K562 (cell line): ENCODE data around the gene LRP2. TPM values are rescaled to one million over a fixed set of nuclear protein-coding genes. Genes with fewer than 3 reads are reported as not detected.

Source experiments
- ARHGAP35 ChIP-seq: fragments of 450-650 bp; IDR thresholded peaks from 2 replicates; pipeline ENCODE4 v1.6.1; 2018; ENCODE audit not compliant: partially characterized antibody
- CEBPB ChIP-seq: fragments of 450-650 bp; IDR thresholded peaks from 2 replicates; pipeline ENCODE4 v1.6.1; 2016; ENCODE audit warnings: missing genetic modification characterization, missing compliant biosample characterization
- HNRNPUL1 ChIP-seq: fragments of 200-400 bp; formaldehyde crosslinking; IDR thresholded peaks from 2 replicates; pipeline ENCODE4 v1.6.1; 2017; ENCODE audit warnings: low read length
- OTX1 ChIP-seq: fragments of 450-650 bp; formaldehyde crosslinking; IDR thresholded peaks from 2 replicates; pipeline ENCODE4 v1.4.0; 2022; ENCODE audit warnings: mild to moderate bottlenecking
- PHF8 ChIP-seq: fragments of 200-600 bp; sonication (generic); IDR thresholded peaks from 2 replicates; pipeline ENCODE4 v1.6.1; 2012; ENCODE audit warnings: mixed run types, mild to moderate bottlenecking, inconsistent platforms, low read length, moderate library complexity, borderline replicate concordance
- RBM14 ChIP-seq: fragments of 200-400 bp; formaldehyde crosslinking; IDR thresholded peaks from 2 replicates; pipeline ENCODE4 v1.6.1; 2018; ENCODE audit warnings: low read depth, mild to moderate bottlenecking, low read length, moderate library complexity, borderline replicate concordance; ENCODE audit not compliant: insufficient read depth
- ZBTB1 ChIP-seq: sonication (generic); formaldehyde crosslinking; IDR thresholded peaks from 2 replicates; pipeline ENCODE4 v1.8.1; 2023; ENCODE audit warnings: missing genetic modification reagents, low read depth, mild to moderate bottlenecking, borderline replicate concordance
- ZNF217 ChIP-seq: sonication (generic); formaldehyde crosslinking; IDR thresholded peaks from 2 replicates; pipeline ENCODE4 v1.8.0; 2022; ENCODE audit warnings: mild to moderate bottlenecking, missing genetic modification reagents
- ZNF224 ChIP-seq: sonication (generic); formaldehyde crosslinking; IDR thresholded peaks from 2 replicates; pipeline ENCODE4 v1.8.0; 2022; ENCODE audit warnings: mild to moderate bottlenecking, missing genetic modification reagents
- ZNF274 ChIP-seq: IDR thresholded peaks from 2 replicates; pipeline ENCODE4 v1.6.1; 2011; ENCODE audit warnings: low read depth, mild to moderate bottlenecking, low read length, moderate library complexity, borderline replicate concordance
- polyA plus RNA-seq, 8 experiments: library from polyadenylated mRNA; depleted of rRNA in 4 of 8; stranded (reverse) in 5 of 8; unstranded in 3 of 8; fragments of >200 nt; fragmentation: Nextera tagmentation in 2 of 8; fragmentation: Illumina TruSeq in 1 of 8; extraction: Ambion mirVana in 2 of 8; extraction: Trizol in 1 of 8; gene quantifications; 2 replicates each; pipeline versions ENCODE4 v1.2.1 to v1.2.3, GENCODE V29; 2011 to 2014; ENCODE audit warnings: inconsistent platforms in 1 of 8, missing spikeins in 1 of 8
- total RNA-seq, 7 experiments: library from RNA; depleted of rRNA in 6 of 7; stranded (reverse); fragments of >200 nt in 6 of 7; fragmentation: Illumina TruSeq in 2 of 7; extraction: Trizol in 2 of 7; gene quantifications; 2 replicates each; pipeline versions ENCODE4 v1.2.1 to v1.2.3, GENCODE V29; 2011 to 2021; ENCODE audit warnings: low replicate concordance in 1 of 7
- TF ChIP-seq, protein P1 (sequence below): fragments of 250-450 bp; sonication (Bioruptor Pico); IDR thresholded peaks from 2 replicates; pipeline ENCODE4 v1.4.0; 2020; ENCODE audit warnings: mild to moderate bottlenecking, moderate library complexity
- TF ChIP-seq, protein P2 (sequence below), 2 experiments: fragments of 450-650 bp in 1 of 2; sonication (generic) in 1 of 2; formaldehyde crosslinking in 1 of 2; IDR thresholded peaks in 1 of 2; conservative IDR thresholded peaks in 1 of 2; 2 replicates each; pipeline versions ENCODE4 v1.6.1 to v1.8.1; 2016 to 2023; ENCODE audit warnings: mild to moderate bottlenecking in 2 of 2, moderate library complexity in 2 of 2, inconsistent platforms in 1 of 2, missing genetic modification reagents in 1 of 2

LRP2 gene
- total and polyA plus RNA-seq, 9 of the 15 experiments (the other 6 are each of a cell fraction or from before 2014, with no cell fraction given): 0.04 to 0.18 (median 0.11) TPM; not detected in 1

DNA sequence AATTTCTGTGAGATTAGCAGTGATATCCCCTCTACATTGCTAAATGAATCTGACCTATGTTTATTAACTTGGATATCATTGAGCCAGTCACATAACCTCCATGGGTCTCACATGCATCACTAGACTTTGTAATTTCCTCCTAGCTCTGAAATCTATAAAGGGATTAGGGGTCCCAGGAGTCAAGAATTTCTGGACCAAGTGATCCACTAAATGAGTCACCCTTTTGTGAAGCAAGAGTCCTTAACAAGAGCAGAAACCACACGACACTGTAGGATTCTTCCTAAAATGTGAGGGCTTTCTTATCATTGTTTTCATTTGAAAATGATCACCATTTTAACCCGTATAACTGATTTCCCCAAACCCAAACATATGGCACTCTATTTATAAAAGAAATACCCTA lies 202.6 kb downstream of the LRP2 start (continued):
- TF ChIP-seq, protein P1, sequence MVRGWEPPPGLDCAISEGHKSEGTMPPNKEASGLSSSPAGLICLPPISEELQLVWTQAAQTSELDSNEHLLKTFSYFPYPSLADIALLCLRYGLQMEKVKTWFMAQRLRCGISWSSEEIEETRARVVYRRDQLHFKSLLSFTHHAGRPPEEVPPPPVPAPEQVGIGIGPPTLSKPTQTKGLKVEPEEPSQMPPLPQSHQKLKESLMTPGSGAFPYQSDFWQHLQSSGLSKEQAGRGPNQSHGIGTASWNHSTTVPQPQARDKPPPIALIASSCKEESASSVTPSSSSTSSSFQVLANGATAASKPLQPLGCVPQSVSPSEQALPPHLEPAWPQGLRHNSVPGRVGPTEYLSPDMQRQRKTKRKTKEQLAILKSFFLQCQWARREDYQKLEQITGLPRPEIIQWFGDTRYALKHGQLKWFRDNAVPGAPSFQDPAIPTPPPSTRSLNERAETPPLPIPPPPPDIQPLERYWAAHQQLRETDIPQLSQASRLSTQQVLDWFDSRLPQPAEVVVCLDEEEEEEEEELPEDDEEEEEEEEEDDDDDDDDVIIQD: no peak
- TF ChIP-seq HNRNPUL1 (no peak), ZNF217 (no peak), RBM14 (no peak), ZNF224 (CRISPR knock-in tag) (no peak), CEBPB (0 out of 2 replicates have a peak, but pooled peaks have one; percentile 20), ARHGAP35 (no peak), ZNF274 (no peak), ZBTB1 (CRISPR knock-in tag) (no peak), PHF8 (no peak), OTX1 (CRISPR knock-in tag) (no peak)
- TF ChIP-seq, protein P2, sequence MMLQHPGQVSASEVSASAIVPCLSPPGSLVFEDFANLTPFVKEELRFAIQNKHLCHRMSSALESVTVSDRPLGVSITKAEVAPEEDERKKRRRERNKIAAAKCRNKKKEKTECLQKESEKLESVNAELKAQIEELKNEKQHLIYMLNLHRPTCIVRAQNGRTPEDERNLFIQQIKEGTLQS (IDR thresholded peaks at IDR 0.05): peak; percentile 31; the same call in 1 of the 2 replicates
- TF ChIP-seq, protein P2 (CRISPR knock-in tag; conservative IDR thresholded peaks at IDR 0.05): no peak
